Keratinocyte (primary cell): ENCODE measurements around the gene FIGN.

Experiments
- CTCF ChIP-seq, 3 experiments: IDR thresholded peaks in 1 of 3; conservative IDR thresholded peaks in 1 of 3; optimal IDR thresholded peaks in 1 of 3; 2 replicates in 2 of 3; 3 replicates in 1 of 3; pipeline versions ENCODE3 to v1.5.1; 2011; ENCODE audit warnings: low read length in 3 of 3, mild to moderate bottlenecking in 3 of 3, moderate library complexity in 2 of 3, control low read depth in 1 of 3, inconsistent platforms in 1 of 3; ENCODE audit not compliant: insufficient read depth in 2 of 3; ENCODE audit errors: extremely low read depth in 1 of 3
- EZH2 ChIP-seq: IDR thresholded peaks from one replicate; pipeline ENCODE4 v1.6.1; 2012; ENCODE audit warnings: inconsistent platforms, mild to moderate bottlenecking, low read length, moderate library complexity

GRCh38 chr2:163733301-163733938 lies 2.4 kb downstream of the FIGN start:
- TF ChIP-seq CTCF (optimal IDR thresholded peaks at IDR 0.05 in 1 of 3, IDR thresholded peaks at IDR 0.05 in 1 of 3, conservative IDR thresholded peaks at IDR 0.05 in 1 of 3; ENCODE audit: extremely low read depth in 1 of 3, insufficient read depth in 2 of 3, low read length in 3 of 3), result no peak
- TF ChIP-seq EZH2, result no peak
